Measurements from ENCODE around the gene HCFC1R1.

HCFC1R1 gene

DNA sequence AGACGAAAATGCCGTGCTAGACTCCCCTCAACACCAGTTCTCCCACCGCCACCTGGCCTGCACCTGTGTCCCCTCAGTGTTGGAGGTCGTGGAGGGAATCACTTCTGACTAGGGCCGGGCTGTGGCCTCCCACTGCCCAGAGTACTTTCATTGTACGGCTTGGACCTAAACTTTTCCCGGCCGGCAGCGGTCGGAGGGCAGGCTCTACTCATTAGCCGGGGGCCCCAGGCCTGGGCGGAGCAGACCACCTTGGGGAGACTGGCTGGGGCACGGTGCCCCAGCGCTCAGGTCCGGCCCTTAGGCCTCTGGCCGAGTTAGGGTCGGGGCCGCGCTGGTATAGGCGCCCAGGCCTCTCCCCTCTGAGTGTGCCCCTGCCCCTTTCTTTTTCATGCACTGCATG, 6.4 kb downstream of the HCFC1R1 start:
- DNase-seq = no peak

DNA sequence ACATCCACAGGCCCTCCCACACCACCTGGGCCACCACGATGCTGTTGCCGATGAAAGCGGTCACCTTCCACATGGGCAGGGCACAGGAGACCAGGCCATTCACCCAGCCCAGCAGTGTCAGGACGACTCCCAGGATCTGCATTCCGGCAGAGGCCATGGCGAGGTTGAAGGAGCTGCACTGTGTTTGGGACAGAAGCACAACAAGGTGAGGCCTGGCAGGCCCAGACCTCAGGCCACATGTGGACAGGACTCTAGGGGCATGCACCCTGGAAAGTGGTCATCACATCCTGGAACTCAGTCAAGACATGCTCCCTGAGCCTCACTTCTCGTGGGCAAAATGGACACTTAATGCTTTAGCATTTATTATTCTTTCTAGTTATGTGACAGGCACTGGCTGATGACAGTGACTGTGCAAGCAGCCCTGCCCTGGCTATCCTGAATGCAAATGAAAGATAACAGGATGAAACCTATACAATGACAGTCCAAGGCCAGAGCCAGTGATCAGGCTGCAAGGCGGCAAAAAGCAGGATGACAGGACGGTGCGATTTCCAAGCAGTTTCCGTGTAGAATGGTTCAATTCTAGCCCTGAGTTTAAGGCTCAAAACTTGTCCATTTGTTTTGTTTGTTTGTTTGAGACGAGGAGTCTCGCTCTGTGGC, 7.7 kb downstream of the HCFC1R1 start:
- DNase-seq = no peak

DNA sequence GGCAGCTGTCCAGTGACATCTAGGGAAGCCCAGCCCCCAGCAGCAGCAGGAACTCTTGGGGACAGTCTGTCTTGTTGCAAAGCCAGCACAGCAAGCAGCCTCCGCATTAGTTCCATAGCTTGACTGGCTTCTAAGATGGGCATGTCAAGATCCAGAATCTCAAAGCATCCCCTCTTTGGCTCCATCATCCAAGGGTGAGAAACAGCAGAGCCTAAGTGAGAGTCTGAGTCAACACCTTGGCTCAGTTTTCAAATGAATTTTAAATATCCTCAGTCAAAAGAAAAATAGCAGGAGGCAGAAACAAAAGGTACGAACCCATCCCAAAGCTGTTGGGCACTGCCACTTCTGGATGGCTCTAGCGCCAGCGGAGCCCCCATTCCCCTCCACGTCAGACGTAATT, 8.8 kb downstream of the HCFC1R1 start:
- DNase-seq = no peak

DNA sequence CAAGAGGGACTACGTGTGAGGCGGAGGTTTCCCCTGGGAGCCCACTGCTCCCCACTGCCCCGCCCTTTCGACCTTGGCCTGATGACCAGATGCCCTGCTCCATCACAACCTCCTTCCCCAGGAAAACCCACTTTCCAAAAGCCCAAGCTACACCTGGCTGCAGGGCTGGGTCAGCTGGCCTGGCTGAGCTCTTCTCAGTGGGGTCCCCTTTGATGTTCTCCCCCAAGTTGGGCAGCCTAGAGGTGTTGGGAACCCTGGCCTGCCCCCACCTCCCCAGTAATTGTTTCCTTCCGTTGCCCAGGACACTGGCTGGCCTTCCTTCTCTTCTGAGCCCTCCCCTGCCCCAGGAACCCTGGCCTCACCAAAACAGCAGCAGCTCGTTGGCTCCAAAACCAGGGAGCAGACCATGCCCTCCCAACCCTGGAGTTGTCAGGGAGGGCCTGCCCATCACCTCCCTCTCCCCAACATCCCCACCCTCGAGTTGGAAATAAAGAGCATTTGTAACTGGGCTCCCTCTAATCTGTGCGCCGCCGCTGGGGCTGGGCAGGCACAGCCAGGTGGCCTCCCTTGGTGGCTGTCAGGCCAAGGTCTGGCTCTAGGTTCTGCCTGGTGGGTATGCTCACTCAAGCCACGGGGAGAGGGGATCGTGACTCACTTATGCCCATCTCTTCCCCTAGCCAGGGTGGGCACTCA, 9.6 kb downstream of the HCFC1R1 start:
- DNase-seq = no peak

DNA sequence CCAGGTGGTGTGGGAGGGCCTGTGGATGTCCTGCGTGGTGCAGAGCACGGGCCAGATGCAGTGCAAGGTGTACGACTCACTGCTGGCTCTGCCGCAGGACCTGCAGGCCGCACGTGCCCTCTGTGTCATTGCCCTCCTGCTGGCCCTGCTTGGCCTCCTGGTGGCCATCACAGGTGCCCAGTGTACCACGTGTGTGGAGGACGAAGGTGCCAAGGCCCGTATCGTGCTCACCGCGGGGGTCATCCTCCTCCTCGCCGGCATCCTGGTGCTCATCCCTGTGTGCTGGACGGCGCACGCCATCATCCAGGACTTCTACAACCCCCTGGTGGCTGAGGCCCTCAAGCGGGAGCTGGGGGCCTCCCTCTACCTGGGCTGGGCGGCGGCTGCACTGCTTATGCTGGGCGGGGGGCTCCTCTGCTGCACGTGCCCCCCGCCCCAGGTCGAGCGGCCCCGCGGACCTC, 10.2 kb downstream of the HCFC1R1 start:
- DNase-seq = no peak

DNA sequence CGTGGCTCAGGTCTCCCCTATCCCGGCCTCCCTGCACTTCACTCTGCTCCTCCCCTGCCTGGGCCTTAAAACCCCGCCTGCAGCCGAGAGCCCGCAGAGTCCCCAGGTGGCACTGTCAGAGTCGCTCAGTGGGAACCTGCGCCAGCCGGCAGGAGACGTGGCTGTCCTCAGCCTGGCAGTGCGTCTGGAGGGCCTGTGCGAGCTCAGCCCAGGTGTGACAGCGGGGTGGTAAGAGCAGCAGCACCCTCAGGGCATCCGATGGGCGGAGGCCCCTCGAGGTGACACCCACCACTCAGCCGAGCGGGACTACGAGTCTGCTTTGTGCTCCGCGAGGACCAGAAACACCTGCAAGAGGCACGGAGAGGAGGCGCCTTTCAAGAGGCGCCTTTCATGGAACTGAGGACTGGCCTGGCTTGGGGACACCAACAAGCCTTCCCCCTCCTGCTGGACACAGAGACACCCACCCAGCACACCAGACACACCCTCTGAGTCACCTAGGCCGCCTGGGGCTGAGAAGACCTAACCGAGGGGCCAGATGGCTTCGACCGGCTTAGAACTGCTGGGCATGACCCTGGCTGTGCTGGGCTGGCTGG, 10.8 kb downstream of the HCFC1R1 start, which contains the start of gene CLDN9:
Gene CLDN9 (plus strand): TSS at position 96 of the 593 bp plus-strand sequence. CDS start 440 bp downstream, at position 536.
- peak; percentile 53 to 85 for DNase-seq

DNA sequence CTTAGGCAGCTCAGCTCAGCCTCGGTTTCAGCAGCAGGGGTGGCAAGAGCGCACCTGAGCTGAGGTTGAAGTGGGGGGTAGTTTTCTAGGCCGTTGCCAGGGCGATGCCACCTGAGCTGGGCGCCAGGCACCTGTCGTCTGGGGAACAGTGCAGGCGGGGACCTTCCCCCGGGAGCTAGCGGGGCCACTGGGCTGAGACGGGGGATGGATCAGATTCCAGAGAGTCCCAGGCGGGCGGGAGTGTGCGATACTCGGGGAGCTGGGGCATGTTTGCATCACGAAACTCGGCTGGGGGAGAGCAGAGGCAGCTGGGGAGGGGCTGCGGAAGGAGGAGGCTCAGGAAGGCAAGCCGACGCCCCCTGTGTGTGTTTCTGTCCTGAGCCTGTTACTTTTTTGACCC, 11.5 kb downstream of the HCFC1R1 start:
- peak; percentile 73 to 82 for DNase-seq

DNA sequence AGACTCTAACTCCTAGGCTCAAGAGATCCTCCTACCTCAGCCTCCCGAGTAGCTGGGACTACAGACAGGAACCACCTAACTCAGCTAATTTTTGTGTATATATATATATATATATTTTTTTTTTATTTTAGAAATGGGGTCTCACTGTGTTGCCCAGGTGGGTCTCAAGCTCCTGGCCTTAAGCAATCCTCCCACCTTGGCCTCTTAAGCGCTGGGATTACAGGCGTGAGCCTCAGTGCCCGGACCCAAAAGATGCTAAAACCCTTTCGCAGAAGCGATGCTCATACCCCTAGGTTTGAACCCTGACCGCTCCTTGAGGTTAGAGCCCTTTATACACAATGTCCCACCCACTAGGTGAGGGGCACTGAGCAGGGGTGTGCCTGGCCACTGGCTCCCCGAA, 13.2 kb downstream of the HCFC1R1 start:
- DNase-seq = no peak

DNA sequence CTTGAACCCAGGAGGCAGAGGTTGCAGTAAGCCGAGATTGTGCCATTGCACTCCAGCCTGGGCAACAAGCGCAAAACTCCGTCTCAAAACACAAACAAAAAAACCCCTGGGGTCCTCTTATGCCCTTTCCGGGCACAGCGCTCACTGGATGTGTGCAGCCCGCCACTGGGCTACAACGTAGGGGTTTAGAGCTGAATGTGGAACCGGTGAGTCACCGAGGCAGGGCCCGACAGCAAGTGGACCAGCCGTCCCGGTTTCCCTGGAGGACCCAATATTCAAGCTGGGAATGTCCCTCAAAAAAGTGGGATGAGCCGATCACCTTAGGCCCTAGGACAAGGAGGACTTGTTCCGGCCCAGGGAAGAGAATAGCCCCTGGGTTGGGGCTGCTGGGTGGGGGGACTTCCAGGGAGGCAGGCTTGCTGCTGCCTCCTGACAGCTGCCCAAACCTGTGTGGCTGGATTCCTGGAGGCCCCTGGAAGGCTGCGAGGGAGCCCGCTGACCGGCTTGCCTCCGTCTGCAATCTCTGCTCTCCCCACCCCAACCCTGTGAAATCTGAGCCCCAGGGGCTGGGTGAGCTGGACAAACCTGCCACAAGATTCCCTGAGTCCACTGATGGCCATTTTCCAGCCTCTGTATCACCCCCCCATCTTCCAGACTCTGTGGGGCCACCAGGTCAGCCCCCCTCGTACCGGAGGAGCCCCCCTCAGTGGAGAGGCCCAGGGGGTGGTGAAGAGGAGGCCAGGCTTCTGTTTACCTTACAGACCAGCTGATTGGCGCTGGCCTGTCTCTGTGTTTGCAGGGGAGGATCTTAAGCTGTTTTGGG, 14.0 kb downstream of the HCFC1R1 start:
- DNase-seq = no peak

DNA sequence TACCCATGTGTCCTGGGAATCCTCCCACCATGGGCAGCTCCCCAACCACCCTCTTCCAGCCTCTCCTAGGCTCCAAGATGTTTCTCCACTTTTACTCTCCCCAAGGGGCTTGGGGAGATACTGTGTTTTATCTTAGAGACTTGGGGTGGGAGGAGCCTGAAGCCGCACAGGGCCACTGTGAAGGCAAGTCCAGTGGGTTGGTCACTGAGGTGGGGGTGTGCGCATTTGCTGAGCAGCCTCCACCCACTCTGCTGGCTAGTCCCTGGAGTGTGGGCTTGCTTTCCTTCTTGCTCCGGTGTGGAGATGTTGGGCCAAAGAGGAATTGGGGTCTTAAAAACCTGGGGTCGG, 15.1 kb downstream of the HCFC1R1 start:
- DNase-seq = no peak

DNA sequence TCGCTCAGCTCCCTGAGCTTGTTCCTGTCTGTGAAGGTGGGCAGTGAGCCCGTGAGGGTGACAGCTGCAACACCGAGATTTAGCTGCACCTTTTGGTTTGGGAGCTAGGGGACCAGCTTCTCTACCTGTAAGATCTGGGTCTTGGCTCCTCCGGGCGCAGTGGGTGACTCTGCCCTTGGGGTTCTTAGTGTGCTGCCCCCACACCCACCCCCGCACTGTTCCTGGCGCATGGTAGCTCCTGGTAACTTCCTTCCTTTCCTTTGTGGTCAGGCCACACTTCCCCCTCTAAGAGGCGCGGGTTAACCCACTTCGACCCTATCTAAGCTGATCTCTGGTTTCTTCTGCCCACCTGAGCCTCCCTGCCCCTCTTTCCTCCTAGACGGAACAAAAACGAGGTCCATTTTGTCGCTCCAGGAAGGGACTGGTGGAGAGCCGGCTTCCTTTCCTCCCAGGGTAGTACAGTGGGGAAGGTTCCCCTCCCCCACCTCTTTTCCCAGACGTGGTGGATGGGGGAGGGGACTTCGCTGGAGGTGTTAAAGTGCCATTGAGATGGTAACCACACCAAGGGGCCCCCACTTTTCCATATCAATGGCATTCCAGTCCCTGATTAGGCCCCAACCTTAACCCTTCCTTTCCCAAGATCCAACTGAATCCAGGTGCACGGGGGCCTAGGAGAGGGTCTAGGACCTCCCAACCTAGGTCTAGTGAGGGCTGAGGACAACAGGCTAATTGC, 15.6 kb downstream of the HCFC1R1 start:
- no peak for DNase-seq

DNA sequence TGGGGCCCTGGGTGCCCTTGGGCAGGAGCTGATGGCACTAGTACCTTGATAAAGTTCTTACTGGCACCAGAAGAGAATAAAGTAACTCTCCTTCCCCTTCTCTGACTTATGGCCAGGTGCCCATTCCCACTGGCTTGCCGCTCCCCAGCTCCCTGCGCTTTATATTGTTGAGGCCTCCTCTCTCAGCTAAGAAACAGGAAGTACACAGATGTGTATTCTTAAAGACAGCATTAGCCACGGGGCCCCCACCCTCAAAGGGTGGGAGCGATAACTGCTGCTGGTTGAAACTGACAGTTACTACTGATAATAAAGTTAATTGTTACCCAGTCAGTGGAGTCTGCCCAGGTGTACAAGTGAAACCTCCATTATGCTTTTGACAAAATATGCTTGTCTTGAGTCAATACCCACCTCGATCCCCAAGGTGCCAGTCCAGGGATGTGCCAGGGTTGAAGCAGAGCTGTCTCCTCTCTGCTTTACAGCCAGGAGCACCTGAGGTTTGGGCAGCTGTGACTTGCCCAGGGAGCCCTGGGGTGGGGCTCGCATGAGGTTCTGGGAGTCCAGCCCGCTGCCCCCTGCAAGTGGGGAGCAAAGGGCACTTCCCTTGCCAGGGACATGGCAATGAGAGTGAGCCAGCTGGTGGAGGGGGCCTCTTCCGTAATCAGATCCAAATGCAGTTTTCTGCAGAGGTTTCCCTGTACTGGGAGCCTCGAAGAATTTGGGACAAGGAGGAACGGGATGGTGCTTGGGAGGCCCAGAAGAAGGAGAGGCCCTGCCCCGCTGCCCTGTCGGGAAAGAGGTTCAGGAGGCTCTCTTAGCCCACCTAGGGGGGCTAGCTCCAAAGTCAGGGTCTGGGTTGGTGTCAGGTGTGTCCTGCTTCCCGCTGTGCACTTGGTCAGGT, 16.4 kb downstream of the HCFC1R1 start:
- no peak for DNase-seq

DNA sequence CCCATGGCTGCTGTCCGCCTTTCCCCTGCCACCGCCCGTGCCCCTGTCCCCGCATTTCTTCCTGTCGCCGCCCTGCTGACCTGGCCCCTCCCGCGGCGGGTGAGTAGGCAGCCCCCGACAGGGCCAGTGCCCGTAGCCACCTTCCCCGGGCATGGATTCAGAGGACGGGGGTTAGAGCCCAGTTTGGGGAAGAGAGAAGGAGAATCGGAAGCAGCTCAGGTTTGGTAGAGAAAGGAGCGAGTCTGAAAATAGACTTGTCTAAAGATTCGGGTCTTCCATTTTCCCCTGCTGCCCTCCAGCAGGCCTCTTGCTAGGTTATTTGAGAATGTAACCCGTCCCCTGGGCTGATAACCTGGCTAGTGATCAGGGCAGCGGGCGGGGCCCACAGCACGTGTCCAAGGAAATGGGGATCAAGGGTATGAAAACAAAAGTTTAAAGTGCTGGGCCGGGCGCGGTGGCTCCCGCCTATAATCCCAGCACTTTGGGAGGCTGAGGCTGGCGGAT, 18.9 kb downstream of the HCFC1R1 start:
- peak in 1 of 2 experiments; percentile 58 for DNase-seq

DNA sequence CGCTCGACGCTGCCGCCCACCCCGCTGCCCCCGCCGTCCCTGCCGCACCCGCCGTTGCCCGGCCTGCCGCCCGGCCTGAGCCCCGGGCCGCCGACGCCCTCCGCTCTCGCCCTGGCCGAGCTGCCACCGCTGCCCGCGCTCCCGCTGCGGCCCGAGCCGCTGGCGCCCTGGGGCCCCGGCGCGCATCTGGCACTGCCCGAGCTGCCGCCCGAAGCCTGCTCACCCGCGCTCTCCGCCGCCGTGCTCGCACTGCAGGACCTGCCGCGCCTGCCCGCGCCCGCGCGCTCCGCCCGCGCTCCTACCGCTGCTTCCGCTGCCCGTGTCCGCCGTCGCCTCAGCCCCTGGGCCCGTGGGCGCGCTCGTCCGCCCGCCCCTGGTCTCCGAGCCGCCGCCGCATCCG, 19.4 kb downstream of the HCFC1R1 start:
- DNase-seq = peak; percentile 25 to 30

DNA sequence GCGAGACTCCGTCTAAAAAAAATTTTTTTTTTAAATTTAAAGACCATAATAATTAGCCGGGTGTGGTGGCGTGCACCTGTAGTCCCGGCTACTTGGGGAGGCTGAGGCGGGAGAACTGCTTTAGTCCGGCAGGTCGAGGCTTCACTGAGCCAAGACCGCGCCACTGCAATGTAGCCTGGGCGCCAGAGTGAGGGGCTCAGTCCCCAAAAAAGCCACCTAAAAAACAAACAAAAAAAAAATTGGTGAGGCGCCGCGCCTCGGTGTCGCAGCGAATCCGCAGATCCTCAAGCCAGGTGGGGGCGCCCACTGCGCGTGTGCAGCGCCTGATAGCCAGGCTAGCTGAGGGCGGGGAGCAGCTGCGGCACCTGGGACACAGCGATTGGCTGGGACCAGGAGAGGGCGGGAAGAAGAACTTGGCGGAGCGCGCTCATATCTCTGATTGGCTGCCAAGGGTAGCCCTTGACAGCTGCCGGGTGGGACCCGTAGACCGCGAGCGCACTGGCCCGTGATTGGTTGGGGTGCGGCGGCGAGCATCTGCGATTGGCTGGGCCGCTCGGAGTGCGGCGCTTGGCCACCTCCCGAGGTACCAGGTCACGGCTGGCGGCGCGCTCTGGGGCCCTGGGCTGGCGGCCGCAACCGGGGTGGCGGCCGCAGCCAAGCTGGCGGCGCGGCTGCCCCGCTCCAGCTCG, 20.0 kb downstream of the HCFC1R1 start:
- peak; percentile 99 for DNase-seq

DNA sequence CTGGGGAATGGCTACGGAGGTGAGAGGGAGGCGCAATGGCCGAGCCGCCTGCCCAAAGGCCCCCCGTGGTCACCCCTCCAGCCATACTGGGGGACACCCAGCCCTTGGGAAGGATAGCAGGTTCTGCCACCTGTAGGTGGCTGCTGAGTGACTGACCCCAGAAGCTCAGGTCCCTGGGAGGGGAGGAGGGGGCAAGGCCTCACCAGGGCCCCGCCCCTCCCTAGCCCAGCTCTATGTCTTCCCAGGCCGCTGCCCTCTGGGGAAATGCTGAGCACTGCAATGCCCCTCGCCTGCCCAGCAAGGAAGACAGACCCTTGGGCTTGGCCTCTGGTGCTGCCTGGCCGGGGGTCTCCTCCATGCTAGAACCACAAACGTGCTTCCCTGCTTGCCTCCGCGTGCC, 22.4 kb downstream of the HCFC1R1 start:
- no peak for DNase-seq

DNA sequence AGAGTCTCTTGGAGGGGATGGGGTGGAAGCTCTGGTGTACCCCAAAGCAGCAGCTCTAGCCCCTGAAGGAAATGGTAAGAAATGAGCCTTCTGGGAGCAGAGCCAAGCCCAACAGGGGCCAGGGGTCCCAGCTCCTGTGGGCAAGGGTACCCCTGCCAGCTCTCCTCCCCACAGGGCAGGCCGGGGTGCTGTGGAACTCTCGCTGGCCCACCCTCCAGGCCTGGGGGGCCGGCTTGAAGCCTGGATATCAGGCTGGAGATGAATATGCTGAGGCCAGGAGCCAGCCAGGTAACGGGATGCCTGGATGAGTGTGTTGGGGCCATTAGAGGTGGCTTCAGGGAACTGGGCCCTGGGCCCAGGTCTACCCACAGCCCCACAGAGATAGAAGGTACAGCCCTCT, 23.2 kb downstream of the HCFC1R1 start:
- DNase-seq = no peak

DNA sequence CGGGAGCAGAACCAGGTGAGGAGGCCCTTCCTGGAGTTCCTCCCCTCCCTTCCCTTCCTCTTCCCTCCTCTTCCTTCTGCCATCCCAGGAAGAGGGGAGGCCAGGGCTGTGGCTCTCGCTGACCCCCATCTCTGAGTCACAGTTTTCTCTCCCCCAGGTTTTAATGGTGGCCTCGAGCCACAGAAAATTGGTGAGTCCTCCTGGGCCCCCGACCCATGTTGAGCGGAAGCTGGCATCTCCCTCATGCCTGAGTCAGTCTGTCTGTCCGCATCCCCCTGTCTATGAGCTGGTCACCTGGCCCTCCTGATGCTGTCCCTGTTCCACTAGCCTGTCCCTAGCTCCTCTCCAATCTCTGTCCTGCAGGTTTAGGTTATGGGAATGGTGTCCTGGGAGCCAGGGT, 23.8 kb downstream of the HCFC1R1 start:
- no peak for DNase-seq

DNA sequence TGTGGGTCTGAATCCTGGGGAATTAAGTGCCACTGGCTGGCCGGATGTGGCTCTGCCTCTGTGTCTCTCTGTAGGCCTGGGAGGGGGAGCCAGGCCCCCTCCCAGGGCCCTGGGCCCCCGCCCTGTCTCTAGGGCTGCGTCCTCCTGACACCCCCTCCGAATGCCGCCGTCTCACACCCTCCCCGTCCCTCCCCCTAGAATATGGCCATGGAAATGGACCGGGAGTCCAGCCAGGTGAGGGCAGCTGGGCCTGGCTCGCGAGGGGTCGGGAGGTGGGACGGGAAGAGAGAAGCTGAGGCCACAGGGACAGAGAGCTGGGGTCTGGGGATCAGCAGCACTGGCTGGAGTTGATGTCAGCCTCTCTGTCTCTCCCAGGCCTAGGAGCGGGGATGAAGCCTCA, 27.4 kb downstream of the HCFC1R1 start:
- no peak for DNase-seq

DNA sequence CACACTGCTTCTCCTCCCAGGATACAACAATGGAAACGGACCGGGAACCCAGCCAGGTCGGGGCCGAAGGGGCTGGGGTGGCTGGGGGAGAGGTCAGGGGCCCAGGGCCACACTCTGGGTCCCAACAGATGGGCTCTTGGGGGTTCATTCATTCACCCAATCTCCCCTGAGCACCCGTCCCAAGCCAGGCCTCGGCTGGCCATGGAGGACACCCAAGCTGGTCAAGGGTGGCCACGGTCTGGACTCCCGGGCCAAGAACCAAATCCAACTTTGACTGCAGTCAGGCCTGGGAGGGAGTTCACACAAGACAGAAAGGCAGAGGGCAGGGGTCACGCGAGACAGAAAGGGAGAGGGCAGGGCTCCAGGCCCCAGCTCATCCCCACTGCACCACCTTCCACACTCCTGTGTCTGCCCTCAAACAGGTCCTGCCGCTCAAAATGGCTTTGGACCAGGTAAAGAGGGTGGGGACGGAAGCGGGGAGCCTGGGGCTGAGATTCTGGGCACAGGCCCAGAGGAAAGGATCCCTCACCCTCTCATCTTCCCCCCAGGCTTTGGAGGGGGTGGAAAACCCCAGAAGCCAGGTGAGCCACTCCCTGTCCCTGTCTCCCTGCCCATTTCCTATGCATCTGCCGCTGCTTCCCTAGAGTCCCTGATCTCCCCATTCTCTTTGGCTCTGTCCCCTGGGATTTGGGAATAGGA, 31.2 kb downstream of the HCFC1R1 start:
- no peak for DNase-seq

All from NCI-H2081 (cell line).